KBM-7 (cell line): Measurements from ENCODE around the gene RABGAP1L.
A peak's percentile ranks its signal among the peaks of the same experiment; 100 is the strongest.
"Not testable (repeated sequence)": the region's sequence is repeated elsewhere in the genome, so short reads cannot be mapped to it uniquely, and the experiment has no call there.

Experiments
- DNase-seq: peaks from one replicate; pipeline ENCODE4 v3.0.0-alpha.2; 2015
- in situ Hi-C: fragments of 300-500 bp; cut with MboI; formaldehyde crosslinking; loops from 2 replicates; pipeline ENCODE4 v1.14.3; 2020; ENCODE audit warnings: low sequenced_read_pairs, low pct_unique_long_range_greater_than_20kb, mixed read lengths

RABGAP1L gene

GRCh38 chr1:174222166-174222949 lies 63.0 kb downstream of the RABGAP1L start:
- in situ Hi-C loops, result no loop called here

GRCh38 chr1:174224641-174225040 lies 65.3 kb downstream of the RABGAP1L start:
- in situ Hi-C loops, result no loop called here

More at GRCh38 chr1:174222166-174222949, 63.0 kb downstream of the RABGAP1L start:
- no peak for DNase-seq

GRCh38 chr1:174225499-174226204 lies 66.3 kb downstream of the RABGAP1L start:
- in situ Hi-C loops, result no loop called here
- DNase-seq, result no peak

More at GRCh38 chr1:174224641-174225040, 65.3 kb downstream of the RABGAP1L start:
- DNase-seq, result no peak

DNA sequence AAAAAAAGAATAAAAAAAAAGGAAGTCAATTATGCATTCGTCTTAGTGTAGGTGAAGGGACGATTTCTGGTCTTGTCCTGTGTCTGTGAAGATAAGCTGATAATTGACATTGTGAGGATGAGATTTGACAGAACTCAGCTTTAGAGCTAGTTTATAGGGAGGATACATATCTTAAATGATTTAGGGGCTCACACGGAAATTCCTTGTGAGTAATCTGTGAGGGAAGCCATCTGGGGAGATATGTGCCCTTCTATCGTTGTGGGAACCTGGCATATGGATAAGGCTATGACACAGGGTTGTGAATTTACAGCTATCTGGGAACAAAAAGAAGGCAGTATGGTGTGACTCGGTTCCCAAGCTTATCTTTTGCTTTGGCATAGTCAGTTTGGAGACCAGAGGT lies 71.1 kb downstream of the RABGAP1L start:
- DNase-seq, result peak; percentile 15
- in situ Hi-C loops, result no loop called here

DNA sequence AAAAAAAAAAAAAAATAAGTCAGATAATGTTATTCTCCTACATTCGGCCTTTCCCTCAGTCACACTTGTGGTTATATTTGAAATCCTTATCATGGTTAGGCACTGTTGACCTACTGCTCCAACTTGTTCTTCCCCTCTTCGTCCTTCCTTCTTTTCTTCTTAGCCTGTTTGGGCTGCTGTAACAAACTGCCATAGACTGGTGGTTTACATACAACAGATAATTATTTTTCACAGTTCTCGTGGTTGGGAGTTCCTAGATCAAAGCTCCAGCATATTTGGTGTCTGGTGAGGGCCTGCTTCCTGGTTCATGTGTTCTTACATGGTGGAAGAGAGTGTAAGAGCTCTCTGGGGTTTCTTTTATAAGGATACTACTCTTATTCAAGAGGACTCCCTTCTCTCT lies 73.4 kb downstream of the RABGAP1L start:
- in situ Hi-C loops, result no loop called here

GRCh38 chr1:174238845-174239501 lies 79.7 kb downstream of the RABGAP1L start:
- in situ Hi-C loops, DNase-seq: not testable (repeated sequence)

More for the DNA sequence above, 73.4 kb downstream of the RABGAP1L start:
- DNase-seq, result peak; percentile 28

DNA sequence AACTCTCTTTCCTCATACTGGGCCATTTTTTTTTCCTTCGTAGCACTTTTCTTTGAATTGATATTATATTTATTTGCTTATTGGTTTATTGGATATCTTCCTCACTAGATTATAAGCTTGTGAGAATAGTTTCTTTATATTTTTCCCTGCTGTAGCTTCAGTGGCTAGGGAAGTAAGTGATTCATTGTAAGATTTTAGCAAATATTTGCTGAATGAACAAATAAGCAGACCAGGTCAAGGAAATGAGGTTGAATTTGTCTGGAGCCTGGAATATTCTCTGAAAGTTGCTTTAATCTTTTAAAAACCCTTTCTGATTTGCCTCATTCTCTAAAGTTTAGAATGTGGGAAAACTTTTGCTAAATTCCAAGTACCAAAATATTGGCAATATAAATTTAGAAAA lies 80.2 kb downstream of the RABGAP1L start:
- DNase-seq, result no peak
- in situ Hi-C loops, result no loop called here

- in situ Hi-C loops, result no loop called here
- no peak for DNase-seq
Measured at GRCh38 chr1:174242856-174243255, 83.5 kb downstream of the RABGAP1L start.

GRCh38 chr1:174243451-174244000 lies 84.2 kb downstream of the RABGAP1L start:
- no peak for DNase-seq
- in situ Hi-C loops, result no loop called here

- DNase-seq, result no peak
- in situ Hi-C loops, result no loop called here
Measured at GRCh38 chr1:174244017-174244416, 84.7 kb downstream of the RABGAP1L start.

DNA sequence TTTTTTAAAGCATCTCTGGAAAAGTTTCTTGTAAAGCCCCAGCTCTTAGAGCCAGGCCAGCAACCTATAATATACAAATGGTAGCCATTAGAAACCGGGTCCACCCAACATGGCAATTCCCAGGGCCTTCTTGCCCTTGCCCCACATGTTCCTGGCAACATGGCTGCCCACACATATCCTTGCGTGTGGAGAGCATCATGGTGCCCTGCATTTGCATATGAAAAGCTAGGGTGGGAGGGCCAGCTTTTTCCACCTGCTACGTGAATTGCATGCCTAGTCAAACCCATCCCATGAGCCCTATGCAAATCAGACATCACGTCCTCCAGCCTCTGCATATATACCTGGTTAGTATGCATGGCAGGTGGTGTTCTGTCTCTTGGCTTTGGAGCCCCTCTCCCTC lies 88.2 kb downstream of the RABGAP1L start:
- in situ Hi-C loops, result no loop called here
- DNase-seq, result no peak

GRCh38 chr1:174248041-174248440 lies 88.7 kb downstream of the RABGAP1L start:
- in situ Hi-C loops, result no loop called here
- no peak for DNase-seq

- in situ Hi-C loops, result loop anchor here (25.0 kb wide), 1 partner anchor 481 kb away; no protein-coding TSS in a partner anchor
- DNase-seq, result not testable (repeated sequence)
Measured at GRCh38 chr1:174256386-174256785, 97.1 kb downstream of the RABGAP1L start.

- in situ Hi-C loops, result loop anchor here (25.0 kb wide), 1 partner anchor 479 kb away; no protein-coding TSS in a partner anchor
- DNase-seq, result peak; percentile 63
Measured at GRCh38 chr1:174258148-174258550, 98.8 kb downstream of the RABGAP1L start.

- DNase-seq, result peak; percentile 74
- in situ Hi-C loops, result loop anchor here (25.0 kb wide), 1 partner anchor 475 kb away; no protein-coding TSS in a partner anchor
Measured at GRCh38 chr1:174262349-174263241, 103.3 kb downstream of the RABGAP1L start.

DNA sequence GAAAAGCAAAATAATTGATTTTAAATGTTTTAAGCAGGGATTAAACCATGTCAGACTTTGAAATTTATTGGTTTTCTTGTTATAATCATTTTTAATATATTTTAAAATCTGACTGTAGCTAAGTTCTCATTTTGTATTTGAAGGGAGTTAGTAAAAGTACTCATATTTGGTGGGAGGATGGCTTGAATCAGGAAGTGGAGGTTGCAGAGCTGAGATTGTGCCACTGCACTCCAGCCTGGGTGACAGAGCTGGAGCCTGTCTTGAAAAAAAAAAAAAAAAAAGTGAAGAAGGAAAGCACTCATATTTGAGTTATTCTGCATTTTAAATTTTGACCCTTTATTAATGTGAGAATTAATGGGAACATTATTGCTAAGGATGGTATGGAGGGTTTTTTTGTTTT lies 106.0 kb downstream of the RABGAP1L start:
- in situ Hi-C loops, result loop anchor here (25.0 kb wide), 1 partner anchor 472 kb away; no protein-coding TSS in a partner anchor
- DNase-seq, result peak; percentile 29

- in situ Hi-C loops, result loop anchor here (25.0 kb wide), 1 partner anchor 471 kb away; no protein-coding TSS in a partner anchor
- DNase-seq, result no peak
Measured at GRCh38 chr1:174266476-174266875, 107.2 kb downstream of the RABGAP1L start.

GRCh38 chr1:174266991-174267612 lies 107.8 kb downstream of the RABGAP1L start:
- in situ Hi-C loops, result loop anchor here (25.0 kb wide), 1 partner anchor 470 kb away; no protein-coding TSS in a partner anchor
- DNase-seq, result no peak
